DMS114 treated with DMSO at 0.1 percent for 48 hours (cell line): ENCODE results near the gene TRUB1.

ENCODE experiments used
- DNase-seq: peaks from one replicate; lab custom pipeline; 2025; ENCODE audit not compliant: unreplicated experiment; lab: John Stamatoyannopoulos, UW

TRUB1 gene

DNA sequence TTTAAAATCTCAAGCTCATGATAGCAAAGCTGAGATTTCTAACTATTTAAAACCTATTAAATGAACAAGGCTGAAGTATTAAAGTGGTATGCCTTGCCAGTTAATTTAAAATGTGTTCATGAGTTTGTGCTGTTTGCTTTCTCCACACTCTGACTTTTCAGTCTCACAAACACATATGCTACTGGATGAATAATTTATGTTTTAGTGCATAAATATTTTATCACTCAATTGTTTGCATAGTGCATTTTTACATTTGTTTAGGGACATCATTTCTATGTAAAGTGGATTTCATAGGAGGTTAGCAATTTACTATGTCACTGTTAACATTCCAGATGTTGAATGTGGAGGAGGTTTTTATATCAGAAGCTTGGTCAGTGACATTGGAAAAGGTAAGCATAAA is 36.0 kb downstream of the TRUB1 start:
- DNase-seq: no peak

DNA sequence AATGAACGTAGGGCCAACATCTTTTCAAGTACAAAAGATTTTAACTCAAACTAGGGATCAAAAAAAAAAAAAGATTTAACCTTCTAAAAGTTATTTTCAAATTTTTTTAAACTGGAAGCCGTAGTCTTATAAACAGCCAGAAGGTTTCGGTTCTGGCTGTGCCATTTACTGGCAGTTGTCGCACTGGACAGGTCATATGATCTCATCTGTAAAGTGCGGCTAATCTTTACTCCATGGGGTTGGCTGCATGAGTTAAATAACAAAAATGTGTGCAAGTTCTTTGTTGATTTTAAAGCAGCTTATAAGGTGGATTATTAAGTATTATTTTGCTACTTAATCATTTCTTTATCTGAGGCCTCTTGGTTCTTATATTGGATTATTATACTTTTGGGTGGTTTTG is 36.6 kb downstream of the TRUB1 start:
- DNase-seq: no peak

- DNase-seq: no peak
Observed at GRCh38 chr10:114975091-114975490, 37.1 kb downstream of the TRUB1 start.

DNA sequence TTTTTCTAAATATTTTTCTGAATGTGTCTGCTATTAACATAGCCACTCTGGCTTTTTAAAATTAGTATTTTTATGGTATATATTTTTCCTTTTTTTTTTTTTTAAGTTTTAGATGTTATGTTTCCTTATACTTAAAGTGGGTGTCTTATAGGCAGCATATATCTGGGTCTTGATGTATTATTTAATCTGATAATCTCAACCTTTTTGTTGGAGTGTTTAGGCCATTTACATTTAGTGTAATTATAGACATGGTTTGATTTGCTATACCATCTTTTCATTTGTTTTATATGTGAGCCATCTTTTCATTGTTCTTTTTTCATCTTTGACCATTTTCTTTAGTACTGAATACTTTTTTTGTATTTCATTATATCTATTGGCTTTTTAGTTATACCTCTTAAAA is 45.0 kb downstream of the TRUB1 start:
- no peak for DNase-seq

GRCh38 chr10:114987995-114988394 is 50.0 kb downstream of the TRUB1 start:
- no peak for DNase-seq

DNA sequence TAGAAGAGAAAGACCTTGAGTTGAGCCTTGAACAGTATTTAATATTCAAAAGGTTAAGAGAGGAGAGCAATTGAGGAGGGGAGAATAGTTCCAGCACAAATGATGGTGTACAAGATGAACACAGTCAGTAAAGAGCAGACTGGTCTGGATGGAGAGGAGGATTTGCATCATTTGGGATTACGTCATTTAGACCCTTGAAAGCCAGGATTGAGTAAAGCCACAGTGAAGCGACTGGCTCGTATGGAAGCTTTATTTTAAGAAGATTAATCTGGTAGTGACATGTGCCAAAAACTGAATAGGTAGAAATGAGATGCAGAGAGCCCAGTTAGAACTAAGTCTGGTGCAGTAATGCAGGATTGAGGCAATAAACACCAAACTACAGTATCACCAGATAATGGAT is 52.6 kb downstream of the TRUB1 start:
- no peak for DNase-seq

GRCh38 chr10:114990991-114991390 is 53.0 kb downstream of the TRUB1 start:
- DNase-seq: no peak

DNA sequence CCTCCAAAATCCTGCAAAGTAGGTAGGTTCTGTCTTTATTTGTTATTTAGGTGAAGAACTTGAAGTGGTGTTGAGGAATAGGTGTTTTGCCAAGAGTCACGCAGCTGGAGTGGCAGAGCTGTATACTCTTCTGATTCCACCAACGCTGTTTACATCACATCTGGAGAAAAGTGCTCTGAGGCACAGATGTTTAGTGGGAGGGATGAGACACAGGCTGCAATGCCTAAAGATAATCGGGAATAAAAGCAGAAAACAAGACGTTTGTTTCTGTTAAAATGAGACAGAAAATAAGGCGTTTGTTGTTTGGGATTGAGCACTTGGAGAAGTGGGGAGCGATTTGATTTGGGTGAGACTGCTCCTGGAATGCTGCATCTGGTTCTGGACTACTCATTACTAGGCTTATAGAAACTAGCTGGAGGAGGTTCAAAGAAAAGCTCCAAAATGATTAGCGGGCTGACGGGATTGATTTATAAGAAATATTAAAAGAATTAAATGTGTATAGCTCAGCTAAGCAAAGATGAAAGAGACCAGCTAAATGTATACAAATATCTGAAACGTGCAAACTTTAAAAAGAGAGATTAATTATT is 54.3 kb downstream of the TRUB1 start:
- DNase-seq: no peak

DNA sequence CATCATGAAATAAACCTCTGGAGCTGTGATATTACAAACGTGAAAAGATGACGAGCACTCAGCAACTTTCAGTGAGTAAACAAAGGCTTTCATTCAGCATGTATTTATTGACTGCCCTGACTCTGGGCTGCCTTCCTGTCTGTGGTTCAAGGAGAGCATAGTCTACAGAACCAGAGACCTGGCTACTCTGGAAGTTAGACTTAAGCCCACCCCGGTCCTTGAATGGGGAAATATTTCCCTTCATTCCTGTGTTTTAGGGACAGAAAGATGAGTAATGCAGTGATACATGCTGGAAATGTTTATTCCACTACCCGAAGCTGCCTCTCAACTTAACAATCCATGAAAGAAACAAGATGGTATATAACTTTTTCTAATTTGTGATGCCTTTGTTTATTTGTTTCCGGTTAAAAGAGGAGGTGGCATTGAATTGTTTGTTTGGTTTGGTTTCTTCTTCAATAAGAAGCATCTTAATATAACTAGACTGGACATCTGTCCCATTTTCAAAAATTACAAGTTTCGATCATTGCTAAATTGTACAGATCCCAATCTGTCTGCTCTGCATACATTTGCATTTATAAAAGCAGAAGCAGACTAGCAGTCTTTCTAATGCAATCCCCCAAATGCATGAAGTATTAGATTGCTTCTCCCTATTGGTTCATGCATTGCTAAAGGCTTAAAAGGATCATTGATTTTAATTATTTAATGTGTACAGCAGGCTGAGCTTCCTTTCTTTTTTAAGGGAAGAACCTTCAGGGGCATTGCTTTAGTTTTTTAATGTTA is 57.7 kb downstream of the TRUB1 start:
- DNase-seq: no peak

DNA sequence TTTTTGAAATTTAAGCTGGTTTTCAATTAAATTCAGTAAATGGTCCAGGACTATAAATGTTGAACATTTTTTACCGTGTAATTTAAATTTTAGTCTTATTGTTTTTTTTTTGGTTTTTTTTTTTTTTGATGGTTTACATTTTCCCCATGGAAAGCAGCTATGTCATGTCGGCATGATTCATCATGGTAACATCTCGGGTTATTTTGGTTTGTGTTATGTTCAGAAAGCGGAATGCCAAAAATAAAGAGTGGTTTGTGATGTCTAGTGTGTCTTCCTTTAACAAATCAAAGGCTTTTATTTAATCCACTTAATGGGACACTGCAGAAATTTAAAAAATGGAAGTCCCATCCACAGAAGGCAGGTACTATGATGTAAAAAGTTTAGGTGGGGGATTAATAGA is 58.5 kb downstream of the TRUB1 start:
- no peak for DNase-seq

GRCh38 chr10:114998993-114999392 is 61.0 kb downstream of the TRUB1 start:
- DNase-seq: no peak

DNA sequence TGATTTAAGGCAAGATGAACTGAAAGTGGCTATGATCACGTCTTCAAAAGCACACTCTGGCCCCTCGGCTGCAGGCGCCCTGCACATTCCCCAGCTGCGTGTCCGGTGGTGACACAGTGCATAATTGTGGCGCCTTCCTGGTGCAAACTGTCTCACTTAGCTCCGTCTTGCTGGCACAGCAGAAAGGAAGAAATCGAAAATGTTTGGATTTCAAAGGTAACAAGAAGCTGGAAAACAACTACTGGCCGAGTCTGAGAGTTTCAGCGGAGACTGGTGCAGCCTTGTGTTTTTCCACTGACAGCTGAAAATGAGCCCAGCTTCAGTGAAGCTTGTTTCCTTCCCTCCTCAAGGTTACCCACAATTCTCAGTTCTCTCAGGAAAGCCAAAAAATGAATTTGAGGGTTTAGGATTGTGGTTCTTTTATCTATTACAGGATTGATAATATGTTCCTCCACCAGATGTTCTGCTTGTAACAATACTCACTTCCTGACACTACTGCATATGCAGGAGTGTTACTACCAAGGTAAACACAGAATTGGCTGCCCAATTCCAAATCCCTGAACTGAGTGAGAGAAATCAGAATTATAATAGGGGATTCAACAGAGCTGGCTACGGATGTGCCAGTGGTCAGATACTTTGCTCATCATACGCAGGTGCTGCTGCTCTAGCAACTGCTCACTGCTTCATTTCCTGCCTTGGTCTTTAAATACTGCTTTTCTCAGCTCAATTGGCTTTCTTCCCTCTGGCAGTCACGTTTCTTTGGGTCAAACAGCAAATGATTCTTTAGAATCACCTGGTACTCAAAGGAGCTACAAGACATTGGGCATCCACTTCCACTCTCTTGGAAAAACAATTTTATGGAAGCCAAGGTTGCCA is 63.7 kb downstream of the TRUB1 start:
- no peak for DNase-seq

DNA sequence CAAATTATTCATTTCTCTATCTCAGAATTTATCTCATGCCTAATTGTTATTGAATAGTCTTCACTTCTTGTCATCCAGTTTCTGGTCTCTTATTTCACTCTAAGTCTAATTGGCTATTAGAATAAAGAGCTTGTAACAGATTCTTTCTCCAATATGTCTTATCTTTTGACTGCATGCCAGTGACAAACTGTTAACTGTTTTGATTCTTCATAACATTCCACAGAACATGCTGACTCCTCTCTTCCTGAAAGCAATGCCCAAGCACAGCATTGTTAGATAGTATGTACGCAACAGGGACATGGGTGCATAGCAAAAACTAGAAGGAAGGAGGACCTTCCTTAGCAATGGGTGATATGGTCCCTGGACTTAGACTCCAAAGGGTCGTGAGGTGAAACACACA is 65.4 kb downstream of the TRUB1 start:
- DNase-seq: no peak

GRCh38 chr10:115004236-115004862 is 66.4 kb downstream of the TRUB1 start:
- no peak for DNase-seq

DNA sequence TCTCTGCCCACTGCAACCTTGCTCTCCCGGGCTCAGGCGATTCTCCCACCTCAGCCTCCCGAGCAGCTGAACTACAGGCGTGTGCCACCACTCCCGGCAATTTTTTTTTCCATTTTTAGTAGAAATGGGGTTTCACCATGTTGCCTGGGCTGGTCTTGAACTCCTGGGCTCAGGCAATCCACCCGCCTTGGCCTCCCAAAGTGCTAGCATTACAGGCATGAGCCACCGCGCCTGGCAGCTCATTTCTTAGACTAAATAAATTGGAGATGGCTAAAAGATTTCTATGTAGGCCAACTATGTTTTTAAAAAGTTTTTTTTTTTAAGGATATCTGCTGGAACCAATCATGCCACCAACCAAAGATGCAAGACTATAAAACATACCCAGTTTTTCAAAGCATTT is 67.8 kb downstream of the TRUB1 start:
- DNase-seq: no peak

DNA sequence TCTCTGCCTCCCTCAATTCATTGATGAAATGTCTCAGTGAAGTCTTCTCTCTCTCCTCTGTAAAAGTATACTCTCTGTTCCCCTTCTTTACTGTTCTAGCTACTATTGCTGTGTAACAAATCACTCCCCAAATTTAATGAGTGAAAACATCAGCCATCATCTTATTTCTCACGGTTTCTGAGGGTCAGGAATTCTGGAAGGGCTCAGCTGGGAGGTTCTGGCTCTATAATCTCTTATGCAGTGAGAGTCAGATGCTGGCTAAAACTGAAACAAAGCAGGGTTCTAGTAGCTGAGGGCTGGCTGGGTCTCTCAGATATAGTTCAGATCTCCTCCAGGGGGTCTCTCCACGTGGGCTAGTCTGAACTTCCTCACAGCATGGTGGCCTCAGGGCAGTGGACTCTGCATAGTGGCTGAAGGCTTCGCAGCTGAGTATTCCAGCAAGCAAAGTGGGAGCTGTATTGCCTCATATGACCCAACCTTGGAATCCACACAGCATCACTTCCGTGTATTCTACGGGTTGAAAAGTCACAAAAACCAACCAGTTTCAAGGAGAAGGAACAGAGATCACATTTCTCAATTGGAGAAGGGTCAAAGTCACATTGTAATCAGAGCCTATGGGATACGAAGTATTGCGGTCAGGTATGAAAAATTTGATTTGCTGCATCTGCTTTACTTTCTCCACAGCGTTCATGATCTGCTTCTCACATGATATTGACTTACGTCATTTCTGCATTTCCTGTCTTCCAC is 80.4 kb downstream of the TRUB1 start:
- DNase-seq: no peak

DNA sequence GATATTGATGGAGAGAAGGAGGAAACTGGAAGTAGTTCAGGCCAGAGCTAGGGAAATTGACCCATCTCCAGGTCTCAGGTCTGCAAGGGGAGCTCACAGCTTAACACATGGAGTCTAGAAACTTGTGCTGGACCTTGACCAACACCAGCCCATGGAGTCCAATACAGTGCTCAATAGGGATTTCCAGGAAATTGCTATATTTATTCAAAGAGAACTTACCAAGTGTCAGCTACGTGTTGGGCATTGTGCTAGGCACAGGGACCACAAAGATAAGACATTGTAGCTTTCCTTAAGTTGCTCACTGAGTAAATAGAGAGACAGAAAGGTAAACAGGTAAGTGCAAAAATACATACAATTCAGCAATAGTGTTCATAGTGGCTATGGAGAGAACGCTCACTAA is 82.5 kb downstream of the TRUB1 start:
- DNase-seq: no peak

DNA sequence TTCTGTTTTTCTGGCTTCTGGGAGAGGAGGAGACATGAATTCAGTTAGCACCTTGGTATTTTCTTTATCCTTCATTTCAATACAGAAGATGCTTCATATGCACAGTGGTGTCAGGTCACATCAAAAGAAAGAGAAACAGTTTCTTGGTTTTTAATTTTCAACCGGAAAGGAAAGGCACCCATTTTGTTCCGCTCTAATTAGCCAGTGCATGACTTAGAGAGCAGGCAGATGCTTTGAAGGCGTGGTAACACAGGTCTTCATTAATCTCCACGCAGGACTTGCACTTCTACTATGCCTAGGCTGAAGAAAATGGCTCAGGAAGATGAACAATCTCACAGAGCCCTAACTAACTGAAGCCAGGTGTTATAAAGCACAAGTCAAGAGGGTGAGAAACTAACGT is 84.7 kb downstream of the TRUB1 start:
- DNase-seq: no peak

GRCh38 chr10:115023715-115024114 is 85.7 kb downstream of the TRUB1 start:
- DNase-seq: no peak

- DNase-seq: no peak
Observed at GRCh38 chr10:115024371-115024770, 86.4 kb downstream of the TRUB1 start.
